ENCODE measurements around the gene KCNH1.

KCNH1 gene

DNA sequence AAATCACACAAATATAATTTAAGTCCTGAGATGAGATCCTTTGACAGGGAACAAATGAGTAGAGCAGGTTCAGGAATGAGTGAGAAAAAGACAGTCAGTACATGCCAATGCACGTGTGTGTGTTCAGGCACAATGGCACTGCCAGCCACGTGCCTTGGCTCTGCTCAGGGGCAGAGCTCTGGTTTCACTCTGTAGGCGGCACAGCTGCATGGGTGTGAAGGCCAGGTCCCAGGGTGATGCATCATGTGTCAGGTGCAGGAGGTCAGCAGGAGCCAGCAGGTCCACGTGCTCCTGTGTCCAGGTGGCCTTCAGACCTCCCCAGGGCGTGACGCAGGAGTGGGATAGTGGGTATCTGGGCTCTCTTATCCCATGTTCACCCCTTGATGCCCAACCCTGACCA lies 386.1 kb downstream of the KCNH1 start:
- no peak overlapping the region for H3K4me3 ChIP-seq (replicated peaks; ENCODE audit: low read depth, low read length)
- DNase-seq (ENCODE audit: extremely low read depth, insufficient read length): no peak
- H3K27me3 ChIP-seq (replicated peaks; ENCODE audit: control insufficient read depth, insufficient read depth, low read length): 0 out of 2 replicates have a peak, but pooled peaks cover 3% of the 10 kb centered on the region
- TF ChIP-seq CTCF (IDR thresholded peaks at IDR 0.05; ENCODE audit: insufficient read depth, low read length, poor library complexity, severe bottlenecking): no peak
- H3K36me3 ChIP-seq (ENCODE audit: control insufficient read depth, insufficient read depth, low read length): no peaks in the 10 kb centered on the region

- Histone ChIP-seq H3K27me3 (replicated peaks; ENCODE audit: control insufficient read depth, insufficient read depth, low read length) (0 out of 2 replicates have a peak, but pooled peaks cover 3% of the 10 kb centered on the region), H3K36me3 (ENCODE audit: control insufficient read depth, insufficient read depth, low read length) (no peaks in the 10 kb centered on the region), H3K4me3 (replicated peaks; ENCODE audit: low read depth, low read length) (no peak overlapping the region)
- DNase-seq (ENCODE audit: extremely low read depth, insufficient read length): no peak
- TF ChIP-seq CTCF (IDR thresholded peaks at IDR 0.05; ENCODE audit: insufficient read depth, low read length, poor library complexity, severe bottlenecking): no peak
Measured at GRCh38 chr1:210747112-210747511, 386.8 kb downstream of the KCNH1 start.

- DNase-seq (ENCODE audit: extremely low read depth, insufficient read length): no peak
- no peak for TF ChIP-seq CTCF (IDR thresholded peaks at IDR 0.05; ENCODE audit: insufficient read depth, low read length, poor library complexity, severe bottlenecking)
- 0 out of 2 replicates have a peak, but pooled peaks cover 1% of the 10 kb centered on the region for H3K27me3 ChIP-seq (replicated peaks; ENCODE audit: control insufficient read depth, insufficient read depth, low read length)
Measured at GRCh38 chr1:210746024-210746731, 387.8 kb downstream of the KCNH1 start.

DNA sequence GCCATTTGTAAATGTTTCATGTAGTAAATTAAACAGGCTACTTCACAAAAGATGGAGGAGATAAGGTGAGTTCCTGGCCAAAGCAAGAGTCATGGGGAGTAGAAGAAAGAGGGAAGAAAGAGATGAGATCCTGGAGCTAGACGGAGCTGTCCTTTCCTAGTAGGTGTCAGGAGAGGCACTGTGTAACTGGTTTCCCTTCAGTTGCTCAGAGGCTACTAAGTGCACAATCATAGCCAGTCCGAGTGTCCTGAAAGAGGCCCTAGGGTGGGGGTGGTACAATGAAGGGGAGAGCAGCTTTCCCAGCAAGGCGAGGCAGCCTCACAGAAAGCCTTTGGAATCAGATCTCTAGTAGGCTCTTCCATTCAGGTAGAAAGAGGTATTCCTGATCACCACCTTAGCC lies 390.9 kb downstream of the KCNH1 start:
- Histone ChIP-seq H3K27me3 (replicated peaks; ENCODE audit: control insufficient read depth, insufficient read depth, low read length) (0 out of 2 replicates have a peak, but pooled peaks cover 1% of the 10 kb centered on the region), H3K4me3 (replicated peaks; ENCODE audit: low read depth, low read length) (no peak overlapping the region), H3K36me3 (ENCODE audit: control insufficient read depth, insufficient read depth, low read length) (no peaks in the 10 kb centered on the region)
- TF ChIP-seq CTCF (IDR thresholded peaks at IDR 0.05; ENCODE audit: insufficient read depth, low read length, poor library complexity, severe bottlenecking): no peak
- DNase-seq (ENCODE audit: extremely low read depth, insufficient read length): no peak

More at GRCh38 chr1:210746024-210746731, 387.8 kb downstream of the KCNH1 start:
- no peaks in the 10 kb centered on the region for H3K36me3 ChIP-seq (ENCODE audit: control insufficient read depth, insufficient read depth, low read length)
- no peak overlapping the region for H3K4me3 ChIP-seq (replicated peaks; ENCODE audit: low read depth, low read length)

DNA sequence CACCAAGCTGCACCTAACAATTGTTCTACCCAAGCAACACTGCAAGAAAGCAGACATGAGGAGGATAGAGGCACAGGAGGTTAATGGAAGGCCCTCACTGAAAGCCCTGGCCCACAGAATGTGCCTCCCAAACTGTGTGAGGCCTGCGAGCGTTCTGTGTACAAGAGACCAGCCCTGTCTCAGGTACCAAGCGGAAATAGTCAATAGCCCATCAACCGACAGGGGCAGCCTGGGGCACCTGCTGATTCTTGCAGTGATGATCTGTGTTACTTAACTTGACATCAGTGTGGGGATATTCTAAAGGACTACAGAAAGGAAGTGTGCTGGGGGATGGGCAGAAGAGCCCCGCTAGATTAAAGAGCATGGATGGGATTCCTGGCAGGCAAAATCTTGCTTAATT lies 392.4 kb downstream of the KCNH1 start:
- no peak for DNase-seq (ENCODE audit: extremely low read depth, insufficient read length)
- TF ChIP-seq CTCF (IDR thresholded peaks at IDR 0.05; ENCODE audit: insufficient read depth, low read length, poor library complexity, severe bottlenecking): no peak
- Histone ChIP-seq H3K36me3 (ENCODE audit: control insufficient read depth, insufficient read depth, low read length) (no peaks in the 10 kb centered on the region), H3K27me3 (replicated peaks; ENCODE audit: control insufficient read depth, insufficient read depth, low read length) (no peaks in the 10 kb centered on the region), H3K4me3 (replicated peaks; ENCODE audit: low read depth, low read length) (no peak overlapping the region)
